K562 (cell line): ENCODE data around the gene NR1H2. TPM values are rescaled to one million over a fixed set of nuclear protein-coding genes. Genes with fewer than 3 reads are reported as not detected.

Experiments used
- AFF1 ChIP-seq, 2 experiments: fragments of 450-650 bp; IDR thresholded peaks; 2 replicates each; pipeline ENCODE4 v1.6.1; 2018; ENCODE audit warnings: mild to moderate bottlenecking in 2 of 2, low read depth in 1 of 2; ENCODE audit not compliant: partially characterized antibody in 2 of 2
- ARID4B ChIP-seq: sonication (generic); formaldehyde crosslinking; IDR thresholded peaks from 2 replicates; pipeline ENCODE4 v1.8.0; 2022; ENCODE audit warnings: mild to moderate bottlenecking, missing genetic modification reagents
- ETV5 ChIP-seq: sonication (generic); formaldehyde crosslinking; IDR thresholded peaks from 2 replicates; pipeline ENCODE4 v1.4.0; 2020; ENCODE audit warnings: low read depth, mild to moderate bottlenecking, missing genetic modification reagents
- HMGXB4 ChIP-seq: sonication (generic); formaldehyde crosslinking; IDR thresholded peaks from 2 replicates; pipeline ENCODE4 v1.8.1; 2023; ENCODE audit warnings: mild to moderate bottlenecking, missing genetic modification reagents
- NCOA1 ChIP-seq: fragments of 450-650 bp; IDR thresholded peaks from 2 replicates; pipeline ENCODE4 v1.6.1; 2016; ENCODE audit warnings: low read depth
- PML ChIP-seq: IDR thresholded peaks from 2 replicates; pipeline ENCODE4 v1.6.1; 2012; ENCODE audit warnings: low read length, inconsistent platforms
- POLR2B ChIP-seq: fragments of 450-650 bp; IDR thresholded peaks from 2 replicates; pipeline ENCODE4 v1.6.1; 2018; ENCODE audit warnings: low read depth; ENCODE audit not compliant: partially characterized antibody
- SNIP1 ChIP-seq: fragments of 450-650 bp; IDR thresholded peaks from 2 replicates; pipeline ENCODE4 v1.7.1; 2017; ENCODE audit warnings: low read depth, mild to moderate bottlenecking
- ZMIZ1 ChIP-seq, 2 experiments: fragments of 150-350 bp in 1 of 2; IDR thresholded peaks; 2 replicates each; pipeline ENCODE4 v1.6.1; 2012 to 2016; ENCODE audit warnings: low read depth in 2 of 2, low read length in 2 of 2, mild to moderate bottlenecking in 1 of 2, moderate library complexity in 1 of 2
- ZNF324 ChIP-seq: fragments of 250-450 bp; sonication (Bioruptor Pico); IDR thresholded peaks from 2 replicates; pipeline ENCODE4 v1.4.0; 2020; ENCODE audit warnings: mild to moderate bottlenecking
- polyA plus RNA-seq, 8 experiments: library from polyadenylated mRNA; depleted of rRNA in 4 of 8; stranded (reverse) in 5 of 8; unstranded in 3 of 8; fragments of >200 nt; fragmentation: Nextera tagmentation in 2 of 8; fragmentation: Illumina TruSeq in 1 of 8; extraction: Ambion mirVana in 2 of 8; extraction: Trizol in 1 of 8; gene quantifications; 2 replicates each; pipeline versions ENCODE4 v1.2.1 to v1.2.3, GENCODE V29; 2011 to 2014; ENCODE audit warnings: inconsistent platforms in 1 of 8, missing spikeins in 1 of 8
- total RNA-seq, 7 experiments: library from RNA; depleted of rRNA in 6 of 7; stranded (reverse); fragments of >200 nt in 6 of 7; fragmentation: Illumina TruSeq in 2 of 7; extraction: Trizol in 2 of 7; gene quantifications; 2 replicates each; pipeline versions ENCODE4 v1.2.1 to v1.2.3, GENCODE V29; 2011 to 2021; ENCODE audit warnings: low replicate concordance in 1 of 7

NR1H2 gene
- total and polyA plus RNA-seq, 9 of the 15 experiments (the other 6 are each of a cell fraction or from before 2014, with no cell fraction given), result 0.11 to 73.8 (median 24.0) TPM

- peak in 1 of 2 experiments; percentile 29 for TF ChIP-seq AFF1 (IDR thresholded peaks at IDR 0.05; ENCODE audit: low read depth in 1 of 2, partially characterized antibody in 2 of 2)
- TF ChIP-seq ZMIZ1 (IDR thresholded peaks at IDR 0.05; ENCODE audit: low read depth in 2 of 2, low read length in 2 of 2), result peak in 1 of 2 experiments; percentile 52; a peak in 1 of 4 replicates
- peak; percentile 44; the same call in 1 of the 2 replicates for TF ChIP-seq ARID4B
- TF ChIP-seq NCOA1, result peak; percentile 99
- 0 out of 2 replicates have a peak, but pooled peaks have one; percentile 37 for TF ChIP-seq ETV5 (CRISPR knock-in tag)
- TF ChIP-seq POLR2B, result peak; percentile 96
- no peak; the same call in 1 of the 2 replicates for TF ChIP-seq HMGXB4 (CRISPR knock-in tag)
- peak; percentile 50; the same call in 1 of the 2 replicates for TF ChIP-seq SNIP1
- peak; percentile 48; the same call in 1 of the 2 replicates for TF ChIP-seq PML
- TF ChIP-seq ZNF324 (CRISPR knock-in tag), result no peak
Measured at GRCh38 chr19:50358483-50359327, 17.6 kb upstream of the NR1H2 start (continued).
